ENCODE measurements around the gene MARS1. TPM values are rescaled to one million over a fixed set of nuclear protein-coding genes. Genes with fewer than 3 reads are reported as not detected.

The MARS1 gene
- total RNA-seq, 3 donors from 2014 or later (not counting 1 experiment from before 2014, with no cell fraction given): 200 to 237 (median 218) TPM

DNA sequence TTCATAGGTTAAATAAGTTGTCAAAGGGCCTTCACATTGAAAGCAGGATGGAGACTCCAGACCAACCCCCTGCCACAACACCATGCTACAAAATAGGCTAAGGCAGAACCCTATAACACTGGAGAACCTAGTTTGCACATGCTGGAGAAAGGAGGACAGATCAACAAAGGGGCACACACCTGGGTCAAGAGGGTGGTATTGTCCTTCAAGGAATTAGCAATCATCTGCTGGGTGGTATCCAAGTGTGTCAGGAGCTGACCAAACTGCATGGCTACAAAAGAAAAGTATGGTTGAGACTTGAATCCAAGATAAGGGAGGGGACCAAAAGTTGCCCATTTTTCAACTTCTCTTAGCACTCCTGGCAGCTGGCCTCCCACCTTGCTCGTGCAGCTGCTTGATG is 44.0 kb downstream of the MARS1 start:
- Histone ChIP-seq H3K27ac (ENCODE audit: low read length) (no peak overlapping the region), H3K27me3 (ENCODE audit: control insufficient read depth, insufficient read depth, low read length) (no peaks in the 10 kb centered on the region), H3K4me3 (ENCODE audit: low read length) (no peak overlapping the region), H3K9me3 (ENCODE audit: control insufficient read depth, insufficient read depth, low read length) (no peaks in the 10 kb centered on the region), H3K36me3 (ENCODE audit: control insufficient read depth, insufficient read depth, low read length) (peaks cover 78% of the 10 kb centered on the region), H3K4me1 (ENCODE audit: control insufficient read depth, insufficient read depth, low read length) (no peaks in the 10 kb centered on the region)
- no peak for TF ChIP-seq CTCF (IDR thresholded peaks at IDR 0.05)
- peak overlapping the region in 1 of 2 donors; percentile 23 for H3K27ac Mint-ChIP-seq
- ATAC-seq (no peak), DNase-seq (no peak)
- peaks cover 15% of the 10 kb centered on the region for H3K36me3 Mint-ChIP-seq
- no peaks in the 10 kb centered on the region for H3K27me3 Mint-ChIP-seq (ENCODE audit: low read depth in 2 of 2)
- no peaks in the 10 kb centered on the region for H3K9me3 Mint-ChIP-seq
- intact Hi-C loops (cut with micrococcal nuclease): no loop called here
- 92% methylated on average over 1 of the region's 1 CpG for WGBS (ENCODE audit: insufficient coverage)
- peaks cover 0 to 9% of the 10 kb centered on the region in 2 donors for H3K4me1 Mint-ChIP-seq
- no peak overlapping the region for H3K4me3 Mint-ChIP-seq

GRCh38 chr12:57533108-57533507 is 45.2 kb downstream of the MARS1 start:
- peaks cover 15% of the 10 kb centered on the region for H3K36me3 Mint-ChIP-seq
- intact Hi-C loops (cut with micrococcal nuclease): no loop called here
- Histone ChIP-seq H3K4me3 (ENCODE audit: low read length) (no peak overlapping the region), H3K4me1 (ENCODE audit: control insufficient read depth, insufficient read depth, low read length) (no peaks in the 10 kb centered on the region), H3K9me3 (ENCODE audit: control insufficient read depth, insufficient read depth, low read length) (no peaks in the 10 kb centered on the region), H3K36me3 (ENCODE audit: control insufficient read depth, insufficient read depth, low read length) (peaks cover 70% of the 10 kb centered on the region), H3K27ac (ENCODE audit: low read length) (no peak overlapping the region), H3K27me3 (ENCODE audit: control insufficient read depth, insufficient read depth, low read length) (no peaks in the 10 kb centered on the region)
- H3K4me3 Mint-ChIP-seq: no peak overlapping the region
- H3K9me3 Mint-ChIP-seq: no peaks in the 10 kb centered on the region
- 100% methylated on average over 7 of the region's 8 CpGs for WGBS (ENCODE audit: insufficient coverage)
- peaks cover 0 to 10% of the 10 kb centered on the region in 2 donors for H3K4me1 Mint-ChIP-seq
- no peak for TF ChIP-seq CTCF (IDR thresholded peaks at IDR 0.05)
- no peak for DNase-seq
- no peak for ATAC-seq
- no peak overlapping the region for H3K27ac Mint-ChIP-seq
- no peaks in the 10 kb centered on the region for H3K27me3 Mint-ChIP-seq (ENCODE audit: low read depth in 2 of 2)

DNA sequence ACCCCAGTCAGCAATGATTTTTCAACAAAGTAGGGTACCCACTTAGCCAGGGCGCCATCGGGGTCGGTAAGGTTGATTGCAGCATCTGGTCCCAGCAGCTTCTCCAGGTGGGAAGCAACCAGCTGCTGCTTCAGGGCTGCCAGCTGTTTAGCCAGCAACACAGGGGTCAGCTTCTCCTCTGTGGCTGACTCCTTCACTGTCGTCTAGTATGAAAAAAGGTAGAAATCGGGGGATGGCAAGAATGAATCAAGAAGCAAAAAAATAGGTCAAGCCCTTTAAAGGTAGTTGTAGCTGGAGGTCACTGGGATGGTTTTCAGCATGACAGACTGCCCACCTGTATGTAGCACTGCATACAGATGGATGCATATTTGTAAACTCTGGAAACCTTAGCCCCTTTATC is 46.4 kb downstream of the MARS1 start:
- WGBS (ENCODE audit: insufficient coverage): 92% methylated on average over 5 of the region's 5 CpGs
- no peak for TF ChIP-seq CTCF (IDR thresholded peaks at IDR 0.05)
- no peak overlapping the region for H3K27ac ChIP-seq (ENCODE audit: low read length)
- Mint-ChIP-seq H3K27me3 (ENCODE audit: low read depth in 2 of 2) (no peaks in the 10 kb centered on the region), H3K27ac (no peak overlapping the region), H3K9me3 (no peaks in the 10 kb centered on the region), H3K4me1 (peaks cover 0 to 12% of the 10 kb centered on the region in 2 donors), H3K4me3 (no peak overlapping the region), H3K36me3 (peaks cover 15% of the 10 kb centered on the region)
- H3K4me1 ChIP-seq (ENCODE audit: control insufficient read depth, insufficient read depth, low read length): no peaks in the 10 kb centered on the region
- no peak for DNase-seq
- ATAC-seq: no peak
- H3K9me3 ChIP-seq (ENCODE audit: control insufficient read depth, insufficient read depth, low read length): no peaks in the 10 kb centered on the region
- H3K27me3 ChIP-seq (ENCODE audit: control insufficient read depth, insufficient read depth, low read length): no peaks in the 10 kb centered on the region
- H3K36me3 ChIP-seq (ENCODE audit: control insufficient read depth, insufficient read depth, low read length): peaks cover 66% of the 10 kb centered on the region
- intact Hi-C loops (cut with micrococcal nuclease): no loop called here
- no peak overlapping the region for H3K4me3 ChIP-seq (ENCODE audit: low read length)

GRCh38 chr12:57534991-57535543 is 47.2 kb downstream of the MARS1 start:
- Histone ChIP-seq H3K27me3 (ENCODE audit: control insufficient read depth, insufficient read depth, low read length) (no peaks in the 10 kb centered on the region), H3K9me3 (ENCODE audit: control insufficient read depth, insufficient read depth, low read length) (no peaks in the 10 kb centered on the region), H3K4me3 (ENCODE audit: low read length) (no peak overlapping the region), H3K36me3 (ENCODE audit: control insufficient read depth, insufficient read depth, low read length) (peaks cover 59% of the 10 kb centered on the region), H3K27ac (ENCODE audit: low read length) (no peak overlapping the region), H3K4me1 (ENCODE audit: control insufficient read depth, insufficient read depth, low read length) (no peaks in the 10 kb centered on the region)
- intact Hi-C loops (cut with micrococcal nuclease): no loop called here
- Mint-ChIP-seq H3K4me3 (no peak overlapping the region), H3K4me1 (peaks cover 0 to 5% of the 10 kb centered on the region in 2 donors), H3K27ac (no peak overlapping the region), H3K27me3 (ENCODE audit: low read depth in 2 of 2) (no peaks in the 10 kb centered on the region), H3K36me3 (peaks cover 9% of the 10 kb centered on the region), H3K9me3 (no peaks in the 10 kb centered on the region)
- TF ChIP-seq CTCF (IDR thresholded peaks at IDR 0.05): no peak
- ATAC-seq (no peak), DNase-seq (no peak)
- WGBS (ENCODE audit: insufficient coverage): 100% methylated on average over 2 of the region's 3 CpGs
